HFF-Myc (cell line): ENCODE data around the gene CDC123.

Experiments
- DNase-seq: peaks from one replicate; pipeline ENCODE4 v3.0.0-alpha.2; 2011; ENCODE audit warnings: low read depth; ENCODE audit errors: extremely low read depth
- H3K4me3 ChIP-seq: replicated peaks from 2 replicates; pipeline ENCODE4 v1.5.1; 2011; ENCODE audit warnings: low read depth, mild to moderate bottlenecking, control low read depth, low read length
- TF ChIP-seq, protein P1 (sequence below): IDR thresholded peaks from 2 replicates; pipeline ENCODE4 v1.5.1; 2012; ENCODE audit warnings: mild to moderate bottlenecking, low read depth, low read length, control low read depth; ENCODE audit errors: missing control alignments

CDC123 gene

DNA sequence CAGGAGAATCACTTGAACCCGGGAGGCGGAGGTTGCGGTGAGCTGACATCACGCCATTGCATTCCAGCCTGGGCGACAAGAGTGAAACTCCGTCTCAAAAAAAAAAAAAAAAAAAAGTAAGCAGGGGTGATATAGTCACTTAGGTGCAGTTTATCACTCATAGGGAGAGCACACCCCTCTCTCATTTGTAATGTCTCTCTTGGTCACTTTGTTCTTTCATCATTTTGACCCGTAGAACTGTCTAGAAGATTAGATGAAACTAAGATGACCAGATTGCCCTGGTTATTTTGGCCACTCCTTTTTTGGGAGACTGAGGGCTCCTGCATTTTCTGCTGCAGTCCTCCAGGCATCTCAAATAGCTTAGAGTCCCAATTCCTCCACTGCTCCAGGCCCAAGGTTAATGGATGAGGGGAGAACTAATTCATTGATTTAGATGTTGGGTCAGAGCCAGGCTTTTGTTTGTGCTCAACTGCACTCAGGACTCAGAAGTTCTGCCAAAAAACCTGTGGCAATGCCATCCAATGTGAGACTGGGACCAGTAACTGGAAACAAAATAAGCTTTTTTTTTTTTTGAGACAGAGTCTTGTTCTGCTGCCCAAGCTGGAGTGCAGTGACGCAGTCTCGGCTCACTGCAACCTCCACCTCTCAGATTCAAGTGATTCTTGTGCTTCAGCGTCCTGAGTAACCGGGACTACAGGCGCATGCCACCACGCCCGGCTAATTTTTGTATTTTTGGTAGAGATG is 103.4 kb downstream of the CDC123 start:
- no peak overlapping the region for H3K4me3 ChIP-seq
- DNase-seq: no peak
- TF ChIP-seq, protein P1, sequence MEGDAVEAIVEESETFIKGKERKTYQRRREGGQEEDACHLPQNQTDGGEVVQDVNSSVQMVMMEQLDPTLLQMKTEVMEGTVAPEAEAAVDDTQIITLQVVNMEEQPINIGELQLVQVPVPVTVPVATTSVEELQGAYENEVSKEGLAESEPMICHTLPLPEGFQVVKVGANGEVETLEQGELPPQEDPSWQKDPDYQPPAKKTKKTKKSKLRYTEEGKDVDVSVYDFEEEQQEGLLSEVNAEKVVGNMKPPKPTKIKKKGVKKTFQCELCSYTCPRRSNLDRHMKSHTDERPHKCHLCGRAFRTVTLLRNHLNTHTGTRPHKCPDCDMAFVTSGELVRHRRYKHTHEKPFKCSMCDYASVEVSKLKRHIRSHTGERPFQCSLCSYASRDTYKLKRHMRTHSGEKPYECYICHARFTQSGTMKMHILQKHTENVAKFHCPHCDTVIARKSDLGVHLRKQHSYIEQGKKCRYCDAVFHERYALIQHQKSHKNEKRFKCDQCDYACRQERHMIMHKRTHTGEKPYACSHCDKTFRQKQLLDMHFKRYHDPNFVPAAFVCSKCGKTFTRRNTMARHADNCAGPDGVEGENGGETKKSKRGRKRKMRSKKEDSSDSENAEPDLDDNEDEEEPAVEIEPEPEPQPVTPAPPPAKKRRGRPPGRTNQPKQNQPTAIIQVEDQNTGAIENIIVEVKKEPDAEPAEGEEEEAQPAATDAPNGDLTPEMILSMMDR: no peak
